GM12878 (cell line): ENCODE measurements around the gene OLAH. TPM values are rescaled to one million over a fixed set of nuclear protein-coding genes. Genes with fewer than 3 reads are reported as not detected.

Source experiments
- ATAC-seq: fragments of 200-7000 bp; cut with Tn5 transposase; 3 replicates; pipeline ENCODE4 v1.9.1; 2020; ENCODE audit warnings: mild to moderate bottlenecking, moderate library complexity
- BruUV-seq: library from RNA; stranded (reverse); fragments of 400-500 nt; replicated peaks from 2 replicates; lab custom pipeline; 2021; lab: Mats Ljungman, UMichigan
- CTCF ChIA-PET: fragments of 300-600 bp; sonication (Branson Sonifier 250); formaldehyde crosslinking; extraction: SDS; loops from one replicate; lab custom pipeline; 2021; ENCODE audit warnings: inconsistent platforms; lab: Yijun Ruan, JAX
- POLR2A ChIA-PET: fragments of 350-600 bp; formaldehyde crosslinking; extraction: SDS; loops from one replicate; lab custom pipeline; 2021; ENCODE audit warnings: inconsistent platforms; lab: Charles Lee
- RAD21 ChIA-PET: fragments of 300-600 bp; sonication (Branson Sonifier 250); formaldehyde crosslinking; loops from one replicate; lab custom pipeline; 2023; ENCODE audit warnings: antibody characterized with exemption; ENCODE audit not compliant: unreplicated experiment; lab: Charles Lee
- SMC1A ChIA-PET: fragments of 300-600 bp; sonication (Branson Sonifier 250); formaldehyde crosslinking; loops from one replicate; lab custom pipeline; 2023; ENCODE audit not compliant: unreplicated experiment, uncharacterized antibody; lab: Charles Lee
- DNase-seq: peaks from one replicate; pipeline ENCODE4 v3.0.0-alpha.2; 2011; ENCODE audit warnings: low read depth, low spot score
- FAIRE-seq: peaks from 3 replicates; lab custom pipeline; 2011; peaks lifted over from hg19 to GRCh38; lab: Jason Lieb, UNC
- H2AFZ ChIP-seq: 2 replicates; pipeline ENCODE4 v1.6.0; 2011; ENCODE audit warnings: low read depth, low read length, control low read depth; ENCODE audit not compliant: control insufficient read depth
- H3K27ac ChIP-seq: 2 replicates; pipeline ENCODE4 v1.5.1; 2011; ENCODE audit warnings: control low read depth; ENCODE audit not compliant: control insufficient read depth, insufficient read depth
- H3K27me3 ChIP-seq, 2 experiments: replicated peaks in 1 of 2; 2 replicates each; pipeline versions ENCODE4 v1.6.0 to v1.6.1; 2011; ENCODE audit warnings: low read length in 1 of 2; ENCODE audit not compliant: control insufficient read depth in 2 of 2, insufficient read depth in 2 of 2
- H3K36me3 ChIP-seq, 2 experiments: 2 replicates each; pipeline ENCODE4 v1.5.1; 2011; ENCODE audit warnings: low read length in 1 of 2; ENCODE audit not compliant: control insufficient read depth in 2 of 2, insufficient read depth in 2 of 2
- H3K4me1 ChIP-seq: 2 replicates; pipeline ENCODE4 v1.6.1; 2011; ENCODE audit warnings: mild to moderate bottlenecking, low read length, moderate library complexity, mixed read lengths; ENCODE audit not compliant: control insufficient read depth, insufficient read depth
- H3K4me2 ChIP-seq: 2 replicates; pipeline ENCODE4 v1.6.0; 2011; ENCODE audit warnings: control low read depth; ENCODE audit not compliant: control insufficient read depth, insufficient read depth
- H3K4me3 ChIP-seq: fragments of 200-600 bp; sonication (generic); 2 replicates; pipeline ENCODE4 v1.5.1; 2016
- H3K79me2 ChIP-seq: 2 replicates; pipeline ENCODE4 v1.6.0; 2011; ENCODE audit warnings: low read length; ENCODE audit not compliant: control insufficient read depth, insufficient read depth
- H3K9ac ChIP-seq: 2 replicates; pipeline ENCODE4 v1.8.0; 2011; ENCODE audit warnings: low read length, control low read depth, mixed read lengths; ENCODE audit not compliant: control insufficient read depth, insufficient read depth
- H3K9me3 ChIP-seq: replicated peaks from 3 replicates; pipeline ENCODE4 v1.5.1; 2011; ENCODE audit warnings: mild to moderate bottlenecking, low read length; ENCODE audit not compliant: control insufficient read depth, insufficient read depth
- H4K20me1 ChIP-seq: 2 replicates; pipeline ENCODE4 v1.6.0; 2011; ENCODE audit not compliant: control insufficient read depth, insufficient read depth
- CBFB ChIP-seq: IDR thresholded peaks from 2 replicates; pipeline ENCODE4 v1.6.1; 2016; ENCODE audit warnings: antibody characterized with exemption, low read depth
- CREB1 ChIP-seq: IDR thresholded peaks from 2 replicates; pipeline ENCODE4 v1.6.1; 2012; ENCODE audit warnings: low read depth, mild to moderate bottlenecking, inconsistent platforms
- EED ChIP-seq: sonication (generic); IDR thresholded peaks from 2 replicates; pipeline ENCODE4 v1.6.1; 2016; ENCODE audit warnings: antibody characterized with exemption, low read depth
- GATAD2B ChIP-seq: fragments of 450-650 bp; conservative IDR thresholded peaks from 2 replicates; pipeline ENCODE4 v1.6.1; 2017; ENCODE audit warnings: low read depth, mild to moderate bottlenecking, moderate library complexity
- HDAC6 ChIP-seq: fragments of 200-600 bp; sonication (generic); IDR thresholded peaks from one replicate; pipeline ENCODE4 v1.8.0; 2017; ENCODE audit warnings: antibody characterized with exemption; ENCODE audit not compliant: unreplicated experiment
- IRF3 ChIP-seq: fragments of 450-650 bp; IDR thresholded peaks from 2 replicates; pipeline ENCODE4 v1.6.1; 2014; ENCODE audit warnings: mild to moderate bottlenecking
- MYB ChIP-seq: fragments of 150-350 bp; IDR thresholded peaks from 2 replicates; pipeline ENCODE4 v1.6.1; 2014; ENCODE audit warnings: mild to moderate bottlenecking, low read depth, low read length, borderline replicate concordance
- NBN ChIP-seq: fragments of 450-650 bp; IDR thresholded peaks from 2 replicates; pipeline ENCODE4 v1.6.1; 2016
- POLR2A ChIP-seq: IDR thresholded peaks from 2 replicates; pipeline ENCODE4 v1.6.1; 2011; ENCODE audit warnings: low read depth, mild to moderate bottlenecking, low read length
- PRDM15 ChIP-seq: fragments of 450-650 bp; formaldehyde crosslinking; IDR thresholded peaks from 2 replicates; pipeline ENCODE4 v1.4.0; 2020; ENCODE audit warnings: mild to moderate bottlenecking, moderate library complexity
- YBX1 ChIP-seq: fragments of 450-650 bp; IDR thresholded peaks from 2 replicates; pipeline ENCODE4 v1.6.1; 2016; ENCODE audit warnings: antibody characterized with exemption
- YY1 ChIP-seq: IDR thresholded peaks from 2 replicates; pipeline ENCODE4 v1.6.1; 2011; ENCODE audit warnings: low read depth, mild to moderate bottlenecking, low read length
- ZNF24 ChIP-seq: fragments of 450-650 bp; IDR thresholded peaks from 2 replicates; pipeline ENCODE4 v1.6.1; 2017; ENCODE audit warnings: antibody characterized with exemption, mild to moderate bottlenecking
- WGBS: methylation state at CpG from one replicate; pipeline ENCODE4 v1.1.6; 2016; ENCODE audit warnings: low lambda C conversion rate; ENCODE audit not compliant: insufficient replicate concordance, insufficient coverage; ENCODE audit errors: missing lambda C conversion rate; 5-methylcytosine and 5-hydroxymethylcytosine counted together
- in situ Hi-C: fragments of 300-500 bp; cut with MboI; formaldehyde crosslinking; loops from 9 replicates; pipeline ENCODE4 v1.14.3; 2018; ENCODE audit warnings: mixed read lengths
- intact Hi-C: fragments of 100-400 bp; cut with micrococcal nuclease; formaldehyde crosslinking; loops from one replicate; pipeline ENCODE4 v1.14.2; 2022; ENCODE audit not compliant: unreplicated experiment
- polyA plus RNA-seq, 11 experiments: library from polyadenylated mRNA; depleted of rRNA in 4 of 11; unstranded in 6 of 11; stranded (reverse) in 5 of 11; fragments of >200 nt; fragmentation: Nextera tagmentation in 4 of 11; fragmentation: Illumina TruSeq in 1 of 11; extraction: Ambion mirVana in 4 of 11; extraction: Trizol in 1 of 11; gene quantifications; 1 replicate in 1 of 11; 2 replicates in 10 of 11; pipeline versions ENCODE4 v1.2.1 to v1.2.3, GENCODE V29; 2011 to 2016; ENCODE audit warnings: inconsistent platforms in 2 of 11, missing spikeins in 2 of 11, low read depth in 1 of 11
- total RNA-seq, 4 experiments: library from RNA; depleted of rRNA in 3 of 4; stranded (reverse); fragments of >200 nt in 3 of 4; fragmentation: Illumina TruSeq in 1 of 4; extraction: Trizol in 1 of 4; gene quantifications; 2 replicates each; pipeline versions ENCODE4 v1.2.1 to v1.2.3, GENCODE V29; 2013 to 2021
- TF ChIP-seq, protein P1 (sequence below): IDR thresholded peaks from 2 replicates; pipeline ENCODE4 v1.6.1; 2011; ENCODE audit warnings: low read depth, mild to moderate bottlenecking, low read length, moderate library complexity, borderline replicate concordance; ENCODE audit errors: extremely low read depth

OLAH gene
- total and polyA plus RNA-seq, 10 of the 15 experiments (the other 5 are each of a cell fraction or from before 2014, with no cell fraction given) = 0.10 to 1.4 (median 0.59) TPM; not detected in 1

DNA sequence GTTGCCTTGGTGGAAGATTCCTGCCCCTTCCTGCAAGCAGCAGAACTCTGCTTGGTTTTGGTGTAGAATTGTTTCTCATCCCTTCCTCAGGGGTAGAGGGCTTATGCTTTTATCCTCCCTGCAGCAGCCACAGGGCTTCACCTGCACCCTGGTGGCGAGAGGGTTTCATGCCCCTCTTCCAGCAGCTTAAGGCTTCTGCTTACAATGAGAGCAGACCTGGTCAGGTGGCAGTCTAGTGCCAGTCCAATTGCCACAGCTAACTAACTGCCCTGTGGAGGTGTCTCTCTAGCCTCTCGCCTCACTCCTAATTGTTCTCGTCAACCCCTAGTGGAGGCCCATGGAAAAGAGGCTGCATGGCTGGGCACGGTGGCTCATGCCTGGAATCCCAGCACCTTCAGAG is 25.5 kb downstream of the OLAH start (continued):
- TF ChIP-seq ZNF24 (no peak), PRDM15 (CRISPR knock-in tag) (no peak), NBN (no peak)

GRCh38 chr10:15072358-15072757 is 28.6 kb downstream of the OLAH start:
- H3K36me3 ChIP-seq = no peaks in the 10 kb centered on the region
- WGBS = 80% methylated on average over 5 of the region's 5 CpGs
- H2AFZ ChIP-seq = no peak overlapping the region
- DNase-seq (no peak), FAIRE-seq (no peak), ATAC-seq (no peak)
- in situ Hi-C loops = no loop called here
- no peak overlapping the region for H3K4me2 ChIP-seq
- no peak overlapping the region for H3K27ac ChIP-seq
- BruUV-seq = no TSS peak
- no peaks in the 10 kb centered on the region; the same call in 2 of the 3 replicates for H3K9me3 ChIP-seq
- POLR2A ChIA-PET = no interaction called here
- CTCF ChIA-PET = no interaction called here
- no peak overlapping the region for H3K4me3 ChIP-seq
- RAD21 ChIA-PET = no interaction called here
- H3K27me3 ChIP-seq = no peaks in the 10 kb centered on the region; a peak in 1 of 4 replicates
- no peaks in the 10 kb centered on the region for H3K79me2 ChIP-seq
- no peaks in the 10 kb centered on the region for H3K4me1 ChIP-seq
- TF ChIP-seq HDAC6 = no peak
- TF ChIP-seq CREB1 = no peak
- no peak for TF ChIP-seq POLR2A
- TF ChIP-seq YY1 = no peak
- no peak for TF ChIP-seq CBFB
- no peak for TF ChIP-seq MYB
- TF ChIP-seq YBX1 = no peak
- no peak for TF ChIP-seq IRF3
- TF ChIP-seq EED = no peak
- TF ChIP-seq, protein P1, sequence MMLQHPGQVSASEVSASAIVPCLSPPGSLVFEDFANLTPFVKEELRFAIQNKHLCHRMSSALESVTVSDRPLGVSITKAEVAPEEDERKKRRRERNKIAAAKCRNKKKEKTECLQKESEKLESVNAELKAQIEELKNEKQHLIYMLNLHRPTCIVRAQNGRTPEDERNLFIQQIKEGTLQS = no peak
- TF ChIP-seq GATAD2B = no peak
- SMC1A ChIA-PET = no interaction called here
- intact Hi-C loops = no loop called here
- no peaks in the 10 kb centered on the region for H4K20me1 ChIP-seq
- no peak overlapping the region for H3K9ac ChIP-seq
